ENCODE results near the gene FBXO28.

FBXO28 gene

DNA sequence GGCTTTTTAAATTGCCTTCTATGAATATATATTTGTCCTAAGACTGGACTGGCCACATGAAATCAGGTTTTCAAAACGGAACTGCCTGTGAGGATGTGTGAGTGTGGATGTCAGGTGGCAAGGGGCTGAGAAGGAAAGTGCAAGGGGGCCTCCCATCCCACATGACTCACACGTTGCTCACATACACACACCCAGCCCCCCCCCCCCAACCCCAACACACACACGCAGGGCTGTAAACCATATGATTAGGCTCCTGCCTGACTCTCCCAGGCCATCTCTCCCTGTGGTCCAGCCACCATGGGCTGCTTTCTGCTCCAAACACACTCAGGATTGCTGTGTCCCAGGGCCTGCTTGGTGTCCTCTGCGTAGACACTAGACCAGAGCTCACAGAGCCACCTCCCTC, 91.5 kb downstream of the FBXO28 start:
- TF ChIP-seq, protein P1, sequence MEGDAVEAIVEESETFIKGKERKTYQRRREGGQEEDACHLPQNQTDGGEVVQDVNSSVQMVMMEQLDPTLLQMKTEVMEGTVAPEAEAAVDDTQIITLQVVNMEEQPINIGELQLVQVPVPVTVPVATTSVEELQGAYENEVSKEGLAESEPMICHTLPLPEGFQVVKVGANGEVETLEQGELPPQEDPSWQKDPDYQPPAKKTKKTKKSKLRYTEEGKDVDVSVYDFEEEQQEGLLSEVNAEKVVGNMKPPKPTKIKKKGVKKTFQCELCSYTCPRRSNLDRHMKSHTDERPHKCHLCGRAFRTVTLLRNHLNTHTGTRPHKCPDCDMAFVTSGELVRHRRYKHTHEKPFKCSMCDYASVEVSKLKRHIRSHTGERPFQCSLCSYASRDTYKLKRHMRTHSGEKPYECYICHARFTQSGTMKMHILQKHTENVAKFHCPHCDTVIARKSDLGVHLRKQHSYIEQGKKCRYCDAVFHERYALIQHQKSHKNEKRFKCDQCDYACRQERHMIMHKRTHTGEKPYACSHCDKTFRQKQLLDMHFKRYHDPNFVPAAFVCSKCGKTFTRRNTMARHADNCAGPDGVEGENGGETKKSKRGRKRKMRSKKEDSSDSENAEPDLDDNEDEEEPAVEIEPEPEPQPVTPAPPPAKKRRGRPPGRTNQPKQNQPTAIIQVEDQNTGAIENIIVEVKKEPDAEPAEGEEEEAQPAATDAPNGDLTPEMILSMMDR (IDR thresholded peaks at IDR 0.05) = no peak

DNA sequence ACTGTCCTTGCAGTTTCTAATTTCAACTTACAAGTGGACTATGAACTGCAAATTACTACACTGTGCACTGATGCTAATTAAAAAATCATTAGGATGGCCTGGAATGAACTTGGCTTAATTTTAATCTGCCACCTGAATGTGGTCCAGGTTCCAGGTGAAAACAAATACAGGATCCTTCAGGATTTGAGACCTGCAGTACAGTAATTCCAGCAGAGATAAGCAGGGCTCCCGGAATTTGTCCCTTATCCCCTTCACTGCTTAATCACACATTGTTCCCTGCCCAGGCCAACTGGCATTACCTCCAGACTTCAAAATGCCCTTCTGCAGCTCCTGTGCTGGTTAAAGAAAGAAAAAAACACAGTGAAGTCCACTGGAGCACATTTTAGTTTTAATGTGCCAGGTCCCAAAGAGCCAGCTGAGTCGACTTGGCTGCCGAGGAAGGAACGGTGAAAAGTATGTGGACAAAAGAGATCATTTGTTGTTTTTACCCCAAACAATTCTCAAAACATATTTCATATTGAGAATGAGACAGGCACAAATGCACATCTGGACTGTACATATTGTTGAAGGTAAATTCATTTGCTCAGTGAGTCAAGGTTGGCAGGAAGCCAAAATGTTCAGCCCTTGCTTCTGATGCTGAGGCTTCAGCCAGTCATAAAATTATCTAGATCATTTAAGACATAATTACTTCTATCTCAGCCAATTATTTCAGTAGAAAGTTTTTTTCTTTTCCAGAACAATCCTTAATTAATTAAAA, 97.5 kb downstream of the FBXO28 start:
- TF ChIP-seq, protein P1 (IDR thresholded peaks at IDR 0.05) = no peak

Measured in LNCAP (cell line).